ENCODE measurements around the gene ANAPC15. TPM values are rescaled to one million over a fixed set of nuclear protein-coding genes. Genes with fewer than 3 reads are reported as not detected.

Gene ANAPC15
- total and polyA plus RNA-seq, 5 donors: 36.3 to 77.7 (median 42.4) TPM

DNA sequence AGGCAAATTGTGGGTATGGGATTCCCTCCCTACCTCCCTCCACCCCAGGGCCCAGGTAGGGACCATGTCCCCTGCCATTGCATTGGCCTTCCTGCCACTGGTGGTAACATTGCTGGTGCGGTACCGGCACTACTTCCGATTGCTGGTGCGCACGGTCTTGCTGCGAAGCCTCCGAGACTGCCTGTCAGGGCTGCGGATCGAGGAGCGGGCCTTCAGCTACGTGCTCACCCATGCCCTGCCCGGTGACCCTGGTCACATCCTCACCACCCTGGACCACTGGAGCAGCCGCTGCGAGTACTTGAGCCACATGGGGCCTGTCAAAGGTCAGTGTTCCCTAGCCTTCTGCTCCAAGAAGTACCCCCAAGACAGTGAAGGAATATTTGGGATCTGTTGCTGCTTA, 6.6 kb downstream of the ANAPC15 start, which contains the start of gene TOMT:
TOMT (plus strand) TSS at position 37 of the 400 bp plus-strand sequence; CDS start at position 65, 28 bp downstream.
- WGBS: 97% methylated on average over 14 of the region's 14 CpGs
- H3K27ac ChIP-seq (ENCODE audit: low read length): no peak within 1 kb of the TSS
- H3K4me3 ChIP-seq (ENCODE audit: low read length): no peak within 1 kb of the TSS
- ATAC-seq (no peak), DNase-seq (no peak)
- intact Hi-C loops (cut with DNase I): no loop called here
- H3K27me3 ChIP-seq (ENCODE audit: control insufficient read depth, insufficient read depth): no peaks in the 10 kb centered on the region
- H3K9me3 ChIP-seq (ENCODE audit: control insufficient read depth, low read length): no peaks in the 10 kb centered on the region
- H3K4me1 ChIP-seq (ENCODE audit: control insufficient read depth, insufficient read depth, low read length): peaks cover 8% of the 10 kb centered on the region

DNA sequence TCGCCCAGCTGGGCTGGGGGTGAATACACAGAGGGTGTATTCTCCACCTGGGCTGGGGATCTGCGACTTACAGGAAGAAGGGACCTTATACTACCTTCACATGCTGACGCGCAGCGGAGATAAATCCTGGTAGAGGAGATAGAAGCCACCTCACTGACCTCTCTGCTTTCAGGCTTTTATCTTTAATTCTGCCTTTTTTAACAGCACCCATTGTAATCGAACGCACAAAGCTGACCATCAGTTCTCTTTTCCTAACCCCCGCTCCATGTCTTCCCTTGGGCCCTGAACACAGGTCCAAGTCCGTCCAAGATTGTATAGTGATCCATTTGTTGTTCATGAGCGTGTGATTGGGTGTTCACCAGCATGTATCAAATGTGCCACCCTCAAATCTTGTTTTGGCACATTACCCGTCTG, 8.7 kb downstream of the ANAPC15 start:
- Histone ChIP-seq H3K27me3 (ENCODE audit: control insufficient read depth, insufficient read depth) (no peaks in the 10 kb centered on the region), H3K4me3 (ENCODE audit: low read length) (peak overlapping the region; percentile 5), H3K4me1 (ENCODE audit: control insufficient read depth, insufficient read depth, low read length) (peaks cover 12% of the 10 kb centered on the region), H3K9me3 (ENCODE audit: control insufficient read depth, low read length) (no peaks in the 10 kb centered on the region), H3K27ac (ENCODE audit: low read length) (peak overlapping the region; percentile 74)
- no peak for DNase-seq
- no peak for ATAC-seq
- 78% methylated on average over 11 of the region's 11 CpGs for WGBS
- intact Hi-C loops (cut with DNase I): no loop called here

- 2% methylated on average over 64 of the region's 64 CpGs for WGBS
- Histone ChIP-seq H3K4me3 (ENCODE audit: low read length) (peak within 1 kb of the TSS; percentile 93), H3K4me1 (ENCODE audit: control insufficient read depth, insufficient read depth, low read length) (peaks cover 12% of the 10 kb centered on the region), H3K27me3 (ENCODE audit: control insufficient read depth, insufficient read depth) (no peaks in the 10 kb centered on the region), H3K9me3 (ENCODE audit: control insufficient read depth, low read length) (no peaks in the 10 kb centered on the region), H3K27ac (ENCODE audit: low read length) (peak within 1 kb of the TSS; percentile 97)
- intact Hi-C loops (cut with DNase I): no loop called here
- DNase-seq: peak; percentile 100
- peak; percentile 98 to 99 for ATAC-seq
Observed at GRCh38 chr11:72102946-72103753, 9.3 kb downstream of the ANAPC15 start, which contains the start of gene LAMTOR1. Gene LAMTOR1 (minus strand): TSS chr11:72103297. CDS start chr11:72103224, 73 bp downstream.

- Histone ChIP-seq H3K4me1 (ENCODE audit: control insufficient read depth, insufficient read depth, low read length) (peaks cover 12% of the 10 kb centered on the region), H3K4me3 (ENCODE audit: low read length) (peak overlapping the region; percentile 93), H3K27ac (ENCODE audit: low read length) (peak overlapping the region; percentile 97), H3K9me3 (ENCODE audit: control insufficient read depth, low read length) (no peaks in the 10 kb centered on the region), H3K27me3 (ENCODE audit: control insufficient read depth, insufficient read depth) (no peaks in the 10 kb centered on the region)
- intact Hi-C loops (cut with DNase I): no loop called here
- WGBS: 2% methylated on average over 9 of the region's 9 CpGs
- ATAC-seq: peak; percentile 0 to 16
- DNase-seq: no peak
Observed at GRCh38 chr11:72102631-72102945, 9.9 kb downstream of the ANAPC15 start.

DNA sequence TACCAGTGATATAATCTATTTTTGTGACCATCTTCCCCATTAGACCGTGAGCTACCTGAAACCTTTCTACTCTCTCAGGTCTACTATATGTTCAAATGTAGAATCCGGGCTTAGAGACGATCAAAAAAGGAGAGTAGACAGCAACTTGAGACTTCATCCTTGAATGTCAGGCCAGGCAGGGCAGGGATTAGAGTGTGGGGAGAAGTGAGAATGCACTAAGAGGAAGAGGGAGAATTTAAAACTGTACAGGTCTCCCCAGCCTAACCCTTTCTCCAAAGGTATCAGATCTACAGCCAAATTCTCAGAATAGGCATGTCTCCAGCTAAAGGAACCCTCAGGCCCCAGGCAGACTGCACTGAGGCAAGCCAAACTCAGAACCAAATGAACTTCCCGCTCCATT, 10.3 kb downstream of the ANAPC15 start:
- Histone ChIP-seq H3K27ac (ENCODE audit: low read length) (peak overlapping the region; percentile 97), H3K27me3 (ENCODE audit: control insufficient read depth, insufficient read depth) (no peaks in the 10 kb centered on the region), H3K9me3 (ENCODE audit: control insufficient read depth, low read length) (no peaks in the 10 kb centered on the region), H3K4me1 (ENCODE audit: control insufficient read depth, insufficient read depth, low read length) (peaks cover 12% of the 10 kb centered on the region), H3K4me3 (ENCODE audit: low read length) (peak overlapping the region; percentile 93)
- ATAC-seq (no peak), DNase-seq (no peak)
- WGBS: 48% methylated on average over 4 of the region's 4 CpGs
- intact Hi-C loops (cut with DNase I): no loop called here

- DNase-seq (no peak), ATAC-seq (no peak)
- 54% methylated on average over 1 of the region's 1 CpG for WGBS
- Histone ChIP-seq H3K27me3 (ENCODE audit: control insufficient read depth, insufficient read depth) (no peaks in the 10 kb centered on the region), H3K4me1 (ENCODE audit: control insufficient read depth, insufficient read depth, low read length) (peaks cover 12% of the 10 kb centered on the region), H3K4me3 (ENCODE audit: low read length) (no peak overlapping the region), H3K27ac (ENCODE audit: low read length) (no peak overlapping the region), H3K9me3 (ENCODE audit: control insufficient read depth, low read length) (no peaks in the 10 kb centered on the region)
- intact Hi-C loops (cut with DNase I): no loop called here
Observed at GRCh38 chr11:72100462-72100861, 12.0 kb downstream of the ANAPC15 start.

- H3K4me1 ChIP-seq (ENCODE audit: control insufficient read depth, insufficient read depth, low read length): peaks cover 12% of the 10 kb centered on the region
- intact Hi-C loops (cut with DNase I): no loop called here
Observed at GRCh38 chr11:72100009-72100408, 12.5 kb downstream of the ANAPC15 start.

GRCh38 chr11:72098741-72099140, 13.8 kb downstream of the ANAPC15 start:
- Histone ChIP-seq H3K4me3 (ENCODE audit: low read length) (no peak overlapping the region), H3K4me1 (ENCODE audit: control insufficient read depth, insufficient read depth, low read length) (peaks cover 8% of the 10 kb centered on the region), H3K27ac (ENCODE audit: low read length) (no peak overlapping the region), H3K27me3 (ENCODE audit: control insufficient read depth, insufficient read depth) (no peaks in the 10 kb centered on the region), H3K9me3 (ENCODE audit: control insufficient read depth, low read length) (no peaks in the 10 kb centered on the region)
- no peak for ATAC-seq
- 96% methylated on average over 3 of the region's 3 CpGs for WGBS
- no peak for DNase-seq
- intact Hi-C loops (cut with DNase I): no loop called here

More at GRCh38 chr11:72100009-72100408, 12.5 kb downstream of the ANAPC15 start:
- H3K27me3 ChIP-seq (ENCODE audit: control insufficient read depth, insufficient read depth): no peaks in the 10 kb centered on the region
- H3K4me3 ChIP-seq (ENCODE audit: low read length): no peak overlapping the region
- no peak overlapping the region for H3K27ac ChIP-seq (ENCODE audit: low read length)
- ATAC-seq: no peak
- 82% methylated on average over 3 of the region's 3 CpGs for WGBS
- no peaks in the 10 kb centered on the region for H3K9me3 ChIP-seq (ENCODE audit: control insufficient read depth, low read length)
- no peak for DNase-seq

DNA sequence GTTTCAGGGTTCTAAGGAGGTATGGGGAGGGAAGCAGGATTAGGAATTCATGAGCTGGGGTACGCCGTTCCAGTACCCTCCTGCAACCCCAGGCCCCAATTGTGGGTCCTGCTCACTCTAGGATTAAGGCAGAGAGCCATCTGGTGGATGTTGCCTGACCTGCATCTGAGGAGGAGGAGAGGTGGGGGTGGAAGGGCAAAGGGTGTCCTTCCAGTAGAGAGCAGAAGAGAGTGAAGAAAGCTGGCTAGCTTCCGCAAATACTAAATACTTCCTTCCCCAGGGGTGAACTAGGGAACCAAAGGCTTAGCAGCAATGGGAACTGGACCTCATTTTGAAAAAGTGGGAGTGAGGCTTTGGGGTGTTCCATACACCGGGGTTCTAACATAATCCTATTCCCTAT, 21.2 kb downstream of the ANAPC15 start:
- WGBS: 29% methylated on average over 4 of the region's 4 CpGs
- intact Hi-C loops (cut with DNase I): loop anchor here (2.0 to 5.0 kb wide), 2 partner anchors 66 to 69 kb away; no protein-coding TSS in a partner anchor

DNA sequence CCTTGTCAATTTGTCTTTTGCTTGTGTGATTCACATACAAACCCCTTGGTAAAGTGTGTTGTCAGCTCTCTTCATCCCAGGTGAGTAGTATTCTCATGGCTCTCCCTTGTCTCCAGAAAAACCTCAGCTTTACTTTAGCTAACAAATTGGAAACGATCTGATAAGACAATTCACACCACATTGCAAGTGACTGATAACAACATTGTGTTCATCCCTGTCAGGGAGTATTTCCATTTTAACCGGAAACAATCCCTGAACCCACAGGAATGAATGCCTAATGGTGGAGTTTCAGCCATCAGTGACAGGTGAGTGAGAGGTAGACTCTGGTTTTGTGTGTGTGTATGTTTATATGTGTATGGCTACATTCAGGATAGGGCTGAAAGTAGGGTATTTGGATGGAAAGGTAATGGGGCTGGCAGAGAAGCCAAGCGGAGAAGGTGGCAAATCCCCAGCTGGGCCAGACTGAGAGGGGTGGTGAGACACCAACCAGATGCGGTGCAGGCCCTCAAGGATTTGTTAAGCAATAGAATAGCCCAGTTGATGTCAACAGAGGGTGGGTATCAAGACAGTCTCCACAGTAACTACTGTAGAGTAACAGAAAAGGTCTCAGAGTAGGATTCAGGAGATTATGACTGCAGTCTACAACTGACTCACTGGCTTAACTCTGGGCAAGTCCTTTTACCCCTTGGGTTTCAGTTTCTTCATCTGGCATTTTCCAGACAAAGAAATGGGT, 24.3 kb downstream of the ANAPC15 start:
- DNase-seq: no peak
- intact Hi-C loops (cut with DNase I): no loop called here
- Histone ChIP-seq H3K27me3 (ENCODE audit: control insufficient read depth, insufficient read depth) (no peaks in the 10 kb centered on the region), H3K4me3 (ENCODE audit: low read length) (no peak overlapping the region), H3K27ac (ENCODE audit: low read length) (no peak overlapping the region), H3K9me3 (ENCODE audit: control insufficient read depth, low read length) (no peaks in the 10 kb centered on the region), H3K4me1 (ENCODE audit: control insufficient read depth, insufficient read depth, low read length) (no peaks in the 10 kb centered on the region)
- no peak for ATAC-seq
- WGBS: 75% methylated on average over 4 of the region's 4 CpGs

More for the DNA sequence above, 21.2 kb downstream of the ANAPC15 start:
- no peak overlapping the region for H3K27ac ChIP-seq (ENCODE audit: low read length)
- peak; percentile 69 to 84 (median 76) for DNase-seq
- H3K9me3 ChIP-seq (ENCODE audit: control insufficient read depth, low read length): no peaks in the 10 kb centered on the region
- no peaks in the 10 kb centered on the region for H3K4me1 ChIP-seq (ENCODE audit: control insufficient read depth, insufficient read depth, low read length)
- H3K4me3 ChIP-seq (ENCODE audit: low read length): no peak overlapping the region
- no peaks in the 10 kb centered on the region for H3K27me3 ChIP-seq (ENCODE audit: control insufficient read depth, insufficient read depth)
- peak; percentile 89 for ATAC-seq

All from right cardiac atrium (tissue), 5 donors.